Kidney (tissue), 14 donors: ENCODE data around the gene NPC2. TPM values are rescaled to one million over a fixed set of nuclear protein-coding genes. Genes with fewer than 3 reads are reported as not detected.

Source experiments
- DNase-seq, 5 donors: peaks; one replicate each; pipeline ENCODE4 v3.0.0-alpha.2; 2013 to 2020
- FAIRE-seq: peaks from 2 replicates; lab custom pipeline; 2012; peaks lifted over from hg19 to GRCh38; lab: Jason Lieb, UNC
- H3K27ac ChIP-seq, 2 donors: one replicate each; pipeline ENCODE4 v1.7.0; 2013; ENCODE audit warnings: low read depth in 2 of 2, low read length in 2 of 2, inconsistent platforms in 1 of 2
- H3K27me3 ChIP-seq: one replicate; pipeline ENCODE4 v1.7.1; 2013; ENCODE audit warnings: low read length, inconsistent platforms; ENCODE audit not compliant: control insufficient read depth, insufficient read depth
- H3K36me3 ChIP-seq, 3 donors: one replicate each; pipeline versions ENCODE4 v1.7.0 to v1.7.1; 2013; ENCODE audit warnings: low read length in 3 of 3, control low read depth in 1 of 3, inconsistent platforms in 1 of 3; ENCODE audit not compliant: insufficient read depth in 3 of 3, control insufficient read depth in 2 of 3
- H3K4me1 ChIP-seq, 3 donors: one replicate each; pipeline versions ENCODE4 v1.7.0 to v1.7.1; 2013; ENCODE audit warnings: low read length in 3 of 3, inconsistent platforms in 1 of 3, low read depth in 1 of 3; ENCODE audit not compliant: control insufficient read depth in 2 of 3, insufficient read depth in 2 of 3
- H3K4me3 ChIP-seq, 3 donors: one replicate each; pipeline versions ENCODE4 v1.7.0 to v1.8.1; 2013; ENCODE audit warnings: low read length in 3 of 3, control low read depth in 1 of 3, inconsistent platforms in 1 of 3
- H3K9ac ChIP-seq, 3 donors: one replicate each; pipeline versions ENCODE4 v1.7.0 to v1.7.1; 2013; ENCODE audit warnings: low read length in 3 of 3, control low read depth in 1 of 3, inconsistent platforms in 1 of 3
- H3K9me3 ChIP-seq, 3 donors: one replicate each; pipeline versions ENCODE4 v1.7.0 to v1.7.1; 2013; ENCODE audit warnings: low read length in 3 of 3, control low read depth in 1 of 3, inconsistent platforms in 1 of 3; ENCODE audit not compliant: control insufficient read depth in 2 of 3, insufficient read depth in 1 of 3
- CTCF ChIP-seq: IDR thresholded peaks from 3 replicates; pipeline ENCODE4 v1.5.1; 2012; ENCODE audit warnings: mild to moderate bottlenecking, moderate library complexity, borderline replicate concordance; ENCODE audit not compliant: insufficient read depth; ENCODE audit errors: extremely low read depth
- intact Hi-C: fragments of 100-400 bp; cut with DNase I; formaldehyde crosslinking; loops from one replicate; pipeline ENCODE4 v1.11.1; 2022
- polyA plus RNA-seq: library from polyadenylated mRNA; stranded (reverse); fragments of 350-450 nt; fragmentation: Illumina TruSeq; extraction: RNeasy Lipid Tissue Mini Kit (QIAGEN cat#74804); gene quantifications from one replicate; pipeline ENCODE4 v1.2.3, GENCODE V29; 2014; ENCODE audit warnings: low read depth, low replicate concordance; ENCODE audit not compliant: insufficient read depth
- total RNA-seq: library from RNA; stranded (reverse); fragmentation: NEBNext Ultra II Directional; extraction: Animal tissue kit (Norgen Biotek cat#: 25700); gene quantifications from one replicate; pipeline ENCODE4 v1.2.1, GENCODE V29; 2021
- donor health status: control.
- donor health status: control.
- donor health status: control.
- donor health status: control.
- donor health status: control.
- donor health status: DM: yes; HTN: yes; CAD: no.
- donor health status: Normal renal cell carcinoma (clear cell type).

The NPC2 gene
- total and polyA plus RNA-seq, 2 donors from 2014 or later = 217 to 435 TPM

- H3K27ac ChIP-seq = no peak overlapping the region
- H3K9ac ChIP-seq = no peak overlapping the region
- no peak overlapping the region for H3K4me3 ChIP-seq
- DNase-seq (no peak), FAIRE-seq (no peak)
- peaks cover 0 to 42% (median 23%) of the 10 kb centered on the region in 3 donors for H3K36me3 ChIP-seq
- H3K27me3 ChIP-seq = no peaks in the 10 kb centered on the region
- no peaks in the 10 kb centered on the region for H3K4me1 ChIP-seq
- no peak for TF ChIP-seq CTCF
- intact Hi-C loops = no loop called here
- H3K9me3 ChIP-seq = no peaks in the 10 kb centered on the region
Observed at GRCh38 chr14:74482571-74482970, 10.5 kb downstream of the NPC2 start.

GRCh38 chr14:74480046-74480445 lies 13.1 kb downstream of the NPC2 start:
- Histone ChIP-seq H3K36me3 (peaks cover 0 to 44% (median 23%) of the 10 kb centered on the region in 3 donors), H3K9me3 (no peaks in the 10 kb centered on the region), H3K4me3 (no peak overlapping the region), H3K27ac (no peak overlapping the region), H3K27me3 (no peaks in the 10 kb centered on the region), H3K9ac (no peak overlapping the region), H3K4me1 (no peaks in the 10 kb centered on the region)
- DNase-seq = no peak
- FAIRE-seq = no peak
- TF ChIP-seq CTCF = no peak
- intact Hi-C loops = no loop called here

GRCh38 chr14:74478996-74479635 lies 14.0 kb downstream of the NPC2 start:
- intact Hi-C loops = loop anchor here (10.0 kb wide), 1 partner anchor 114 kb away; no protein-coding TSS in a partner anchor
- peak; percentile 85 for TF ChIP-seq CTCF

More at GRCh38 chr14:74478996-74479635, 14.0 kb downstream of the NPC2 start:
- Histone ChIP-seq H3K9me3 (no peaks in the 10 kb centered on the region), H3K36me3 (peaks cover 0 to 46% (median 24%) of the 10 kb centered on the region in 3 donors), H3K27me3 (no peaks in the 10 kb centered on the region), H3K4me1 (no peaks in the 10 kb centered on the region), H3K4me3 (no peak overlapping the region), H3K9ac (no peak overlapping the region), H3K27ac (no peak overlapping the region)
- peak in 3 of 5 donors; percentile 37 to 69 (median 58) for DNase-seq
- no peak for FAIRE-seq
